Right lobe of liver (tissue), 4 donors: ENCODE results near the gene GULP1.

ENCODE experiments used
- POLR2A ChIP-seq: fragments of 450-650 bp; IDR thresholded peaks from one replicate; pipeline ENCODE4 v1.6.1; 2017; ENCODE audit warnings: antibody characterized with exemption, mild to moderate bottlenecking
- TF ChIP-seq, protein P1 (sequence below), 4 donors: fragments of 200-600 bp in 3 of 4; fragments of 450-650 bp in 1 of 4; IDR thresholded peaks; one replicate each; pipeline versions ENCODE4 v1.5.1 to v1.8.0; 2016 to 2022; ENCODE audit warnings: antibody characterized with exemption in 4 of 4, mild to moderate bottlenecking in 2 of 4
- donor health status: DM: no; HTN: no; CAD: no.
- donor health status: DM: no; HTN: no; CAD: no.
- donor health status: DM: no; HTN: yes; CAD: no.

DNA sequence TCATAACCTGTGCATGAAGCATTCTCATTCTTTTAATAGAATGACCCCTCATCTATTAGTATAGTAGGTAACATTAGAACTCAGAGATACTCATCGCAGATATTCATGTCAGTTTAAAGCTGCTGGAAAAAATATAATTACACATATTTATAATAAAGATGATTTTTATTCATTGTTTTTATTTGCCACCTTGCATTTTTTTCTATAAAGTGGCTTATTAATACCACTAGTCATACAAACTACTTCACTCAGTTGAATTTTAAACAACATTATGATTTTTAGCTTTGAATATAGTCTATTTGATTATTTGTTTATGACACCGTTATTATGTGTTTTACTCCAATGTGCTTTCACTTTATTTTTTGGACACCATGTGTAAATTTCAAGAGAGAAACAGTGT lies 23.9 kb upstream of the GULP1 start:
- TF ChIP-seq, protein P1, sequence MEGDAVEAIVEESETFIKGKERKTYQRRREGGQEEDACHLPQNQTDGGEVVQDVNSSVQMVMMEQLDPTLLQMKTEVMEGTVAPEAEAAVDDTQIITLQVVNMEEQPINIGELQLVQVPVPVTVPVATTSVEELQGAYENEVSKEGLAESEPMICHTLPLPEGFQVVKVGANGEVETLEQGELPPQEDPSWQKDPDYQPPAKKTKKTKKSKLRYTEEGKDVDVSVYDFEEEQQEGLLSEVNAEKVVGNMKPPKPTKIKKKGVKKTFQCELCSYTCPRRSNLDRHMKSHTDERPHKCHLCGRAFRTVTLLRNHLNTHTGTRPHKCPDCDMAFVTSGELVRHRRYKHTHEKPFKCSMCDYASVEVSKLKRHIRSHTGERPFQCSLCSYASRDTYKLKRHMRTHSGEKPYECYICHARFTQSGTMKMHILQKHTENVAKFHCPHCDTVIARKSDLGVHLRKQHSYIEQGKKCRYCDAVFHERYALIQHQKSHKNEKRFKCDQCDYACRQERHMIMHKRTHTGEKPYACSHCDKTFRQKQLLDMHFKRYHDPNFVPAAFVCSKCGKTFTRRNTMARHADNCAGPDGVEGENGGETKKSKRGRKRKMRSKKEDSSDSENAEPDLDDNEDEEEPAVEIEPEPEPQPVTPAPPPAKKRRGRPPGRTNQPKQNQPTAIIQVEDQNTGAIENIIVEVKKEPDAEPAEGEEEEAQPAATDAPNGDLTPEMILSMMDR (IDR thresholded peaks at IDR 0.05) = no peak
- no peak for TF ChIP-seq POLR2A
